ENCODE results near the gene TSSK6. TPM values are rescaled to one million over a fixed set of nuclear protein-coding genes. Genes with fewer than 3 reads are reported as not detected.

The TSSK6 gene
- total and polyA plus RNA-seq, 2 of the 4 experiments (the other 2 are of a cell fraction), result 1.3 to 2.2 TPM

DNA sequence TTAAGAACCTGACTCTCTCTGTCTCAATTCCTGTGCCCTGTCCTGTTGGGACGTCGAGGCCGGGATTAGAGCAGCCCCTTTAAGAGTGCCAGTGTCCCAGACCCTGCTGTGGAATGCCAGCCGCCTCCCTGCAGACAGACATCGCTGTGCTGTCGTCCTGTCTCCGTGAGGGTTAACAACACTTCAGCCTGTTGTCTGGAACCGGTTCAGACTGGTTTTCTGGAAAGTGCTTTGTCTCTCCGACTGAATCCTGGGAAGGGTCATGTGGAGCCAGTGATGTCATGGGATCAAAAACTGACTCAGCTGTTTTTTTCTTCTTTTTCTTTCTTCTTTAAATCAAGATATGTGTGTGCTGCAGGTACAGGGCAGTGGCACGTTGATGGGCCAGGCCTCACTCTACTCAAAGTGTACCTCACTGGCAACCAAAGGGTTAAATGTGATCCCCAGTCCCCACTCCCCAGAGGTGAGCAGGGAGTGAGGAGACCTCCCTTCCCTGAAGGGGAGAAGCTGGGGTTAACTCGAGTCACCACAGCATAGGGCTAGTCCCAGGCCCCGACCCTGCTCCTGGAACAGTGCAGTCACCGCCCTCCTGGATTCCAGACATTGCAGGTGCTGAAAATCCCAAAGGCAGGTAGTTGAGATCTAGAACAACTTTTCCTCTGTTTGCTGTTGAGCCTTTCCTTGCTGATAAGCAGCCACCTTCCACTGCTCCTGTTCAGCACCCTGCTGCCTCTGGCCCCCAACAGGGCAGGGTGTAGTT is 50.8 kb downstream of the TSSK6 start:
- H3K79me1 ChIP-seq (ENCODE audit: low read depth in 1 of 2, low read length in 2 of 2), result peaks cover 31 to 81% of the 10 kb centered on the region in 2 experiments
- H2AFZ ChIP-seq (replicated peaks; ENCODE audit: low read length, poor library complexity), result no peak overlapping the region
- H3K4me2 ChIP-seq (ENCODE audit: low read depth, low read length), result peak overlapping the region; percentile 11
- H3K27ac ChIP-seq (ENCODE audit: insufficient read depth, low read length), result peak overlapping the region; percentile 69
- dilution Hi-C loops (cut with HindIII; ENCODE audit: low sequenced_read_pairs, unreplicated experiment), result no loop called here
- peaks cover 43% of the 10 kb centered on the region for H3K9me1 ChIP-seq (ENCODE audit: insufficient read depth, low read length)
- H3K4me3 ChIP-seq (ENCODE audit: insufficient read depth, low read depth, low read length), result no peak overlapping the region
- peaks cover 46% of the 10 kb centered on the region for H4K20me1 ChIP-seq (ENCODE audit: insufficient read depth, low read length)
- ATAC-seq (ENCODE audit: low read depth) (peak; percentile 10; the same call in 1 of the 2 replicates), DNase-seq (peak; percentile 73)
- H2BK20ac ChIP-seq (ENCODE audit: low read depth, low read length), result peak overlapping the region; percentile 33; the same call in 1 of the 2 replicates
- H4K5ac ChIP-seq (ENCODE audit: low read depth, low read length), result peak overlapping the region; percentile 78
- H3K9me3 ChIP-seq (ENCODE audit: control insufficient read depth, insufficient read depth, low read length), result peaks cover 10% of the 10 kb centered on the region
- ChIA-PET CTCF (no interaction called here), POLR2A (ENCODE audit: unreplicated experiment) (interaction anchor here (0.5 kb wide), 1 partner anchor 127 kb away, joined by 5 read pairs; no protein-coding TSS in a partner anchor)
- peak overlapping the region; percentile 94 for H2AK5ac ChIP-seq (ENCODE audit: low read depth, low read length)
- in situ Hi-C loops (cut with MboI; ENCODE audit: low sequenced_read_pairs), result no loop called here
- H2AK9ac ChIP-seq (replicated peaks; ENCODE audit: low read depth, low read length, poor library complexity), result peak overlapping the region; percentile 91
- H4K91ac ChIP-seq (ENCODE audit: insufficient read depth, low read depth, low read length), result peak overlapping the region; percentile 80
- H3K36me3 ChIP-seq (ENCODE audit: control insufficient read depth, insufficient read depth, low read length), result peaks cover 24% of the 10 kb centered on the region
- peak overlapping the region; percentile 91 for H3K23ac ChIP-seq (ENCODE audit: low read depth, low read length)
- H3K9ac ChIP-seq (ENCODE audit: low read depth, low read length), result peak overlapping the region; percentile 49
- H4K8ac ChIP-seq (ENCODE audit: low read depth in 2 of 2, low read length in 2 of 2), result peak overlapping the region; percentile 52 to 95
- WGBS, 2 experiments (ENCODE audit: extremely low coverage in 2 of 2, insufficient read length in 1 of 2), result 37% methylated on average over 6 of the region's 13 CpGs; no CpG with 5 or more reads in 1 of the 2 experiments
- intact Hi-C loops (cut with micrococcal nuclease), result no loop called here
- peak overlapping the region; percentile 89 for H3K14ac ChIP-seq (replicated peaks; ENCODE audit: low read depth, low read length)
- H2BK5ac ChIP-seq (ENCODE audit: low read depth, low read length, poor library complexity, severe bottlenecking), result peak overlapping the region; percentile 47
- 0 out of 3 replicates have a peak overlapping the region, but pooled peaks have one; percentile 18 for H2BK15ac ChIP-seq (ENCODE audit: low read depth, low read length)
- peak overlapping the region; percentile 32; the same call in 1 of the 2 replicates for H3K56ac ChIP-seq (ENCODE audit: extremely low read depth, insufficient read depth, low read length)
- H3K4me1 ChIP-seq (ENCODE audit: control insufficient read depth, insufficient read depth, low read length), result peaks cover 51% of the 10 kb centered on the region
- peak overlapping the region; percentile 44 for H3K18ac ChIP-seq (ENCODE audit: low read depth, low read length)
- peak overlapping the region; percentile 91 for H3K4ac ChIP-seq (ENCODE audit: low read depth, low read length)
- no peaks in the 10 kb centered on the region for H3K27me3 ChIP-seq (ENCODE audit: control insufficient read depth, insufficient read depth, low read length)
- no TSS peak for BruUV-seq (replicated peaks)
- peak overlapping the region; percentile 80 for H2BK120ac ChIP-seq (ENCODE audit: low read depth, low read length)
- TF ChIP-seq SMC3 (IDR thresholded peaks at IDR 0.05; ENCODE audit: low read depth, low read length), result no peak
- TF ChIP-seq MAZ (IDR thresholded peaks at IDR 0.05; ENCODE audit: borderline replicate concordance, low read depth, low read length), result no peak
- TF ChIP-seq NFE2L2 (IDR thresholded peaks at IDR 0.05; ENCODE audit: low read depth, low read length), result peak; percentile 67; the same call in 1 of the 2 replicates
- no peak for TF ChIP-seq FOS (IDR thresholded peaks at IDR 0.05; ENCODE audit: low read depth, low read length)
- TF ChIP-seq CEBPB (IDR thresholded peaks at IDR 0.05; ENCODE audit: low read depth, low read length), result no peak
- TF ChIP-seq RCOR1 (IDR thresholded peaks at IDR 0.05; ENCODE audit: insufficient replicate concordance, low read length), result no peak
- TF ChIP-seq CTCF (conservative IDR thresholded peaks at IDR 0.05; ENCODE audit: low read depth, low read length), result no peak
- no peak for TF ChIP-seq BHLHE40 (IDR thresholded peaks at IDR 0.05; ENCODE audit: low read depth, low read length)
- no peak for TF ChIP-seq RAD21 (IDR thresholded peaks at IDR 0.05; ENCODE audit: low read length)
- TF ChIP-seq POLR2A (IDR thresholded peaks at IDR 0.05; ENCODE audit: low read depth, low read length), result no peak
- TF ChIP-seq CHD1 (IDR thresholded peaks at IDR 0.05; ENCODE audit: low read depth, low read length), result no peak
- peak; percentile 94 for TF ChIP-seq MAFK (IDR thresholded peaks at IDR 0.05; ENCODE audit: low read depth, low read length)
- TF ChIP-seq, protein P1, sequence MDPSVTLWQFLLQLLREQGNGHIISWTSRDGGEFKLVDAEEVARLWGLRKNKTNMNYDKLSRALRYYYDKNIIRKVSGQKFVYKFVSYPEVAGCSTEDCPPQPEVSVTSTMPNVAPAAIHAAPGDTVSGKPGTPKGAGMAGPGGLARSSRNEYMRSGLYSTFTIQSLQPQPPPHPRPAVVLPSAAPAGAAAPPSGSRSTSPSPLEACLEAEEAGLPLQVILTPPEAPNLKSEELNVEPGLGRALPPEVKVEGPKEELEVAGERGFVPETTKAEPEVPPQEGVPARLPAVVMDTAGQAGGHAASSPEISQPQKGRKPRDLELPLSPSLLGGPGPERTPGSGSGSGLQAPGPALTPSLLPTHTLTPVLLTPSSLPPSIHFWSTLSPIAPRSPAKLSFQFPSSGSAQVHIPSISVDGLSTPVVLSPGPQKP (IDR thresholded peaks at IDR 0.05; ENCODE audit: borderline replicate concordance, low read depth, low read length), result no peak
- TF ChIP-seq RFX5 (IDR thresholded peaks at IDR 0.05; ENCODE audit: low read depth, low read length), result no peak
- TF ChIP-seq MXI1 (IDR thresholded peaks at IDR 0.05; ENCODE audit: borderline replicate concordance, low read depth, low read length), result no peak

All from IMR-90 (cell line).